OCI-LY3 (cell line): ENCODE results near the gene KCNMA1.

Source experiments
- CTCF ChIP-seq: fragments of 200-600, 300-600 bp; sonication (generic); IDR thresholded peaks from 2 replicates; pipeline ENCODE4 v1.5.1; 2014; ENCODE audit warnings: antibody characterized with exemption, low read length, low read depth
- EZH2phosphoT487 ChIP-seq: fragments of 200-600 bp; shearing (Covaris generic); IDR thresholded peaks from 2 replicates; pipeline ENCODE4 v1.6.1; 2018; ENCODE audit warnings: antibody characterized with exemption, mixed run types, low read depth

DNA sequence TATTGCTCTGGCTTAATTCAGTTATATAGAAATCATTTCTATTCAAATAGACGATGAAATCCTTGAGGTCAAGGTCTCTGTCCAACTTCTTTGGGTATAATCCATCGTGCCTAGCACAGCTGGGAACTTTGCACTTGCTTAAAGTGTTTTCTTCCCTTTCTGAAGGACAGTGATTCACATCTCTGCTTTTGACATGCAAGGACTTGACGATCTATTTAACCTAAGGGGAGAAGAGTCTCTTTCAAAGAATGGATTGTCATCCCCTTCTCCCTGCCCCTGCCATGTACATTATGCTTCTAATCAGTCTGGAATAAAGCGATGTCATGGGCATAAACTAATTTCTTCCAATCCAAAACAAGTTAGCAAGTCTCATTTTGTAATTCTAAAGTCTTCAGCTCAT, 488.6 kb downstream of the KCNMA1 start:
- TF ChIP-seq EZH2phosphoT487, result no peak
- TF ChIP-seq CTCF, result no peak
